ENCODE data around the gene PON2. TPM values are rescaled to one million over a fixed set of nuclear protein-coding genes. Genes with fewer than 3 reads are reported as not detected.
"Not testable (repeated sequence)": the region's sequence is repeated elsewhere in the genome, so short reads cannot be mapped to it uniquely, and the experiment has no call there.

Gene PON2
- polyA plus RNA-seq, 1 experiment, result 51.5 TPM

DNA sequence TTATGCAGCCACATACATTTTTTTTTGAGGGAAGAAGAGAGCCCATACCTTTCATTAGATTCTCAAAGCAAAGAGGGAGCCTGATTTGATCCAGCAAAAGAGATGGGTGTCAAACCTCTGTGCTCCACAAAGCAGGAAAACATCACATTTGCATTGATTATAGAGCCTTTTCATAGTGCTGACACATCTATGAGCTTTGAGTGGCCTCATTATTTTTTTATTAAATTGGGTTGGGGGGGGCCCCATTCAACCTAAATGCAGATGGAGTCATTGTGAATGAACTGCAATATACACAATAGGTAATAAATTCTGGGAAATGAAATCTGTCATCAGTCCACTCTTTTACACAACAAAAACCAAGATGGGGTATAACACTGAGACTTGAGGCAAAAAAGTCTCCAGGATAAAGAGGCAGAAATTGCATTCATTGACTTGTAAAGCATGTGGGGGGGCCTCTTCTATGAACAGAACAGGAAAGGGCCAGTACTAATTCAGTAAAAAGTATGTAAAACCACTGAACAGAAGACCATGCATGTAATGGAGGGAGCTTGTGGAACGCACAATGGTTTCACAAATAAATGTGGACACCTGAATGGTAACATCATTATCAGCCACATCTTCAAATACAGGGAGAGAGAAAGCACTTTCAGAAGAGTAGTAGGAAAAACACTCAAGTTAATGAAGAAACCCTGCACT is 33.2 kb upstream of the PON2 start:
- ChIA-PET POLR2A (no interaction called here), CTCF (interaction anchor here (0.6 kb wide), 1 partner anchor 1019 kb away, joined by 3 read pairs; no protein-coding TSS in a partner anchor)
- no peaks in the 10 kb centered on the region for H3K27me3 ChIP-seq (ENCODE audit: control insufficient read depth, insufficient read depth, low read length)
- DNase-seq (ENCODE audit: low read depth), result no peak
- H3K4me3 ChIP-seq (ENCODE audit: low read depth, low read length), result no peak overlapping the region
- TF ChIP-seq, protein P1, sequence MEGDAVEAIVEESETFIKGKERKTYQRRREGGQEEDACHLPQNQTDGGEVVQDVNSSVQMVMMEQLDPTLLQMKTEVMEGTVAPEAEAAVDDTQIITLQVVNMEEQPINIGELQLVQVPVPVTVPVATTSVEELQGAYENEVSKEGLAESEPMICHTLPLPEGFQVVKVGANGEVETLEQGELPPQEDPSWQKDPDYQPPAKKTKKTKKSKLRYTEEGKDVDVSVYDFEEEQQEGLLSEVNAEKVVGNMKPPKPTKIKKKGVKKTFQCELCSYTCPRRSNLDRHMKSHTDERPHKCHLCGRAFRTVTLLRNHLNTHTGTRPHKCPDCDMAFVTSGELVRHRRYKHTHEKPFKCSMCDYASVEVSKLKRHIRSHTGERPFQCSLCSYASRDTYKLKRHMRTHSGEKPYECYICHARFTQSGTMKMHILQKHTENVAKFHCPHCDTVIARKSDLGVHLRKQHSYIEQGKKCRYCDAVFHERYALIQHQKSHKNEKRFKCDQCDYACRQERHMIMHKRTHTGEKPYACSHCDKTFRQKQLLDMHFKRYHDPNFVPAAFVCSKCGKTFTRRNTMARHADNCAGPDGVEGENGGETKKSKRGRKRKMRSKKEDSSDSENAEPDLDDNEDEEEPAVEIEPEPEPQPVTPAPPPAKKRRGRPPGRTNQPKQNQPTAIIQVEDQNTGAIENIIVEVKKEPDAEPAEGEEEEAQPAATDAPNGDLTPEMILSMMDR (IDR thresholded peaks at IDR 0.05; ENCODE audit: insufficient read depth, low read depth, low read length), result no peak
- no peaks in the 10 kb centered on the region for H3K36me3 ChIP-seq (ENCODE audit: control insufficient read depth, insufficient read depth, low read length)

DNA sequence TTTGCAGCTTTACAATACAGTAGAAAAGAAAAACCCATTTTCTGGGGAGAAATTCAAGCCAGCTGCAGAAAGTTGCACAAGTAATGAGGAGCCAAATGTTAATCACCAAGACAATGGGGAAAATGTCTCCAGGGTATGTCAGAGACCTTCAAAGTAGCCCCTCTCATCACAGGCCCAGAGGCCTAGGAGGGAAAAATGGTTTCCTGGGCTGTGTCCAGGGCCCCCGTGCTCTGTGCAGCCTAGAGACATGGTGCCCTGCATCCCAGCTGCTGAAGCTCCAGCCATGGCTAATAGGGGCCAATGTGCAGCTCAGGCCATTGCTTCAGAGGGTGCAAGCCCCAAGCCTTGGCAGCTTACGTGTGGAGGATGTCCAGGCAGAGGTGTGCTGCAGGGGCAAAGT is 25.8 kb upstream of the PON2 start:
- H3K4me3 ChIP-seq (ENCODE audit: low read depth, low read length); DNase-seq (ENCODE audit: low read depth); CTCF ChIA-PET; H3K36me3 ChIP-seq (ENCODE audit: control insufficient read depth, insufficient read depth, low read length); H3K27me3 ChIP-seq (ENCODE audit: control insufficient read depth, insufficient read depth, low read length); POLR2A ChIA-PET: not testable (repeated sequence)

DNA sequence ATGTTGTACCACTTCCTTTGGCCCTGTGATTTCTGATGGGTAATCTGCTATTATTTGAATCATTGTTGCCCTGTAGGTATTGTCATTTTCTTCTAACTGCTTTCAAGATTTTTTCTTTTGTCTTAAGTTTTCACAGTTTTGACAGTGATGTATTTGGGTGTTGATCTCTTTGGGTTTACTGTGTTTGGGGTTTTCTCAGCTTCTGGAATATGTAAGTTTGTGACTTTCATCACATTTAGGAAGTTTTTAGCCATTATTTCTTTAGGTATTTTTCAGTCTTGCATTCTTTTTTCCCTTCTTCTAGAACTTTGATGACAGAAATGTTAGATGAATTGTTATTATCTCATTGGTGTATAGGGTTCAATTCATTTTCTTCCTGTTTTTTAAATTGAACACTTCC is 23.1 kb upstream of the PON2 start:
- no peaks in the 10 kb centered on the region for H3K36me3 ChIP-seq (ENCODE audit: control insufficient read depth, insufficient read depth, low read length)
- CTCF ChIA-PET, result no interaction called here
- H3K27me3 ChIP-seq (ENCODE audit: control insufficient read depth, insufficient read depth, low read length), result no peaks in the 10 kb centered on the region
- DNase-seq (ENCODE audit: low read depth), result no peak
- TF ChIP-seq, protein P1 (IDR thresholded peaks at IDR 0.05; ENCODE audit: insufficient read depth, low read depth, low read length), result no peak
- POLR2A ChIA-PET, result no interaction called here
- H3K4me3 ChIP-seq (ENCODE audit: low read depth, low read length), result no peak overlapping the region

DNA sequence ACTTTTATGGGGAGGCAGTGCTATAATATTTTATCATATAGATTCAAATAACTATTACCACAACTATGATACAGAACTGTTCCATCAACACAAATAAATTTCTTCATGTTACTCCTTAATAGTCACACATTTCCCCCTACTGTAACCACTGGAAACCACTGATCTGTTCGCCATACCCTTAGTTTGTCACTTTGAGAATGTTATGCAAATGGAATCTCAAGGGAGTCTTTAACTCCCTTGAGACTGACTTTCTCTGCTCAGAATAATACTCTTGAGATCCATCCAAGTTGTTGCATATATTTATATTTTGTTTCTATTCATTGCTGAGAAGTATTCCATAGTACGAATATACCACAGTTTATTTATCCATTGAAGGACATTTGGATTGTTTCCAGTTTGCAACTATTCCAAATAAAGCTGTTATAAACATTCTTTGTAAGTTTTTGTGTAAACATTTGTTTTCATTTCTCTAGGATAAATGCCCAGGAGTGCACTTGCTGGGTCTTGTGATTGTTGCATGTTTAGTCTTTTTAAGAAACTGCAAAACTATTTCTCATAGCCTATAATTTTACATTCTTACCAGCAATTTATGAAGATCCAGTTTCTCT is 19.7 kb upstream of the PON2 start:
- ChIA-PET POLR2A (no interaction called here), CTCF (no interaction called here)
- Histone ChIP-seq H3K27me3 (ENCODE audit: control insufficient read depth, insufficient read depth, low read length) (no peaks in the 10 kb centered on the region; the same call in 1 of the 2 replicates), H3K4me3 (ENCODE audit: low read depth, low read length) (no peak overlapping the region), H3K36me3 (ENCODE audit: control insufficient read depth, insufficient read depth, low read length) (no peaks in the 10 kb centered on the region)
- TF ChIP-seq, protein P1 (IDR thresholded peaks at IDR 0.05; ENCODE audit: insufficient read depth, low read depth, low read length), result no peak
- DNase-seq (ENCODE audit: low read depth), result no peak

DNA sequence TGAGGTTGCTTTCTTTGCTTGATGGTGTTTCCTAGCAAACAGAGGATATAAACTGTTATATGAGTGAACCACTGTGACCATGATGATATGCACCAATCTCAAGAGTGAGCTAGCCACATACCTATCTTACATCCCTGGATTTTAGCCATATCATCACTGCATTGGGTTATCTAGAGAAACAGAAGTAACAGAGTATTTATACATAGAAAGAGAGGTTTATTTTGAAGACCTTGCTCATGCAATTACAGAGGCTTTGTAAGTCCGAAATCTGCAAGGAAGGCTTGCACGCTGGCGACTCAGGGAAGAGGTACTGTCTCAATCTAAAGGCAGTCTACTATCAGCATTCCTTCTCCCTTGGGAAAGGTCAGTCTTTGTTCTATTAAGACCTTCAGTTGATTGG is 11.8 kb upstream of the PON2 start:
- ChIA-PET CTCF (interaction anchor here (1.1 kb wide), 1 partner anchor 30 kb away, joined by 3 read pairs; no protein-coding TSS in a partner anchor), POLR2A (no interaction called here)
- TF ChIP-seq, protein P1 (IDR thresholded peaks at IDR 0.05; ENCODE audit: insufficient read depth, low read depth, low read length), result no peak

More for the DNA sequence above, 11.8 kb upstream of the PON2 start:
- no peak for DNase-seq (ENCODE audit: low read depth)
- Histone ChIP-seq H3K27me3 (ENCODE audit: control insufficient read depth, insufficient read depth, low read length) (no peaks in the 10 kb centered on the region; the same call in 1 of the 2 replicates), H3K4me3 (ENCODE audit: low read depth, low read length) (no peak overlapping the region), H3K36me3 (ENCODE audit: control insufficient read depth, insufficient read depth, low read length) (no peaks in the 10 kb centered on the region)

Measured in BJ (cell line).